ENCODE data around the gene PIPOX.

The PIPOX gene

DNA sequence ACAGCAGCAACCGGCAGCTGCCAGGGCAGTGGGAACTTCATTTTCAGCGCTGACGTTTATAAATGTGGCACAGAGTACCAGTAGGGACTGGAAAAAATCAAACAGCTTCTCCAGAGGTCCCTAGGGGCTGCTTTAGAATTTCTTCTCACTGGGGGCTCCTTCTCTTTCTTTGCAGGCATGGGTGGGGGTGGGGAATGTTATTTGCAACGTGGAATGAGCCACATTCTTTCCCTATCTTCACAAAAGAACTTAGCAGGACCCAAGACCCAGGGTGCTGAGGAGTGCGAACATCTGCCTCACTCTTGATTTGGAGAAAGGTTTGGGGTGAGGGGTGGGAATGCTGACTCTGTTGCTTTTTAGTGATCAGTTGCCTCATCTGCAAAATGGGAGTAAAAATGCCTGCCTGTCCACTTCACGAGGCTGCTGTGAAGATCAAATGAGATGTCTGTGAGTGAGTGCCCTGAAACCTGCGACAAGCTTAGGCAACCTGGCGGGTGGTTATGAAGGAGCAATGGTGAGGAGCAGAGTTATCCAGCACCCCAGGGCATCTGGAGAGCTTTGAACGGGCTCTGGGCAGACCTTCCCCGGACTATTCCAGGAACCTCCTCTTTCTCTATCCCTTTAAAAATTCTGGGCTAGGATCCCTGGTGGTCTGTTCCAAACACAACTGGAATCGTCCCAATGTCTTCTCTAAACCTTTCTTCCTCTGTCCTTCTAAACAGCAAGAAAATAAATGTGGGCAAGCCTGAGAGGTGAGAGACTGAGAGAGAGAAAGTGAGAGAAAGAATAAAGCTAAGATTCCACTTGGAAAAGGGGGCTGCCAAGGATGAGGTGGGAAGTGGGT, 10.7 kb upstream of the PIPOX start:
- TF ChIP-seq, protein P1, sequence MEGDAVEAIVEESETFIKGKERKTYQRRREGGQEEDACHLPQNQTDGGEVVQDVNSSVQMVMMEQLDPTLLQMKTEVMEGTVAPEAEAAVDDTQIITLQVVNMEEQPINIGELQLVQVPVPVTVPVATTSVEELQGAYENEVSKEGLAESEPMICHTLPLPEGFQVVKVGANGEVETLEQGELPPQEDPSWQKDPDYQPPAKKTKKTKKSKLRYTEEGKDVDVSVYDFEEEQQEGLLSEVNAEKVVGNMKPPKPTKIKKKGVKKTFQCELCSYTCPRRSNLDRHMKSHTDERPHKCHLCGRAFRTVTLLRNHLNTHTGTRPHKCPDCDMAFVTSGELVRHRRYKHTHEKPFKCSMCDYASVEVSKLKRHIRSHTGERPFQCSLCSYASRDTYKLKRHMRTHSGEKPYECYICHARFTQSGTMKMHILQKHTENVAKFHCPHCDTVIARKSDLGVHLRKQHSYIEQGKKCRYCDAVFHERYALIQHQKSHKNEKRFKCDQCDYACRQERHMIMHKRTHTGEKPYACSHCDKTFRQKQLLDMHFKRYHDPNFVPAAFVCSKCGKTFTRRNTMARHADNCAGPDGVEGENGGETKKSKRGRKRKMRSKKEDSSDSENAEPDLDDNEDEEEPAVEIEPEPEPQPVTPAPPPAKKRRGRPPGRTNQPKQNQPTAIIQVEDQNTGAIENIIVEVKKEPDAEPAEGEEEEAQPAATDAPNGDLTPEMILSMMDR (conservative IDR thresholded peaks at IDR 0.05; ENCODE audit: low read length): no peak
- H3K4me3 ChIP-seq (ENCODE audit: low read length): no peak overlapping the region
- no peak for DNase-seq (ENCODE audit: low read depth)

DNA sequence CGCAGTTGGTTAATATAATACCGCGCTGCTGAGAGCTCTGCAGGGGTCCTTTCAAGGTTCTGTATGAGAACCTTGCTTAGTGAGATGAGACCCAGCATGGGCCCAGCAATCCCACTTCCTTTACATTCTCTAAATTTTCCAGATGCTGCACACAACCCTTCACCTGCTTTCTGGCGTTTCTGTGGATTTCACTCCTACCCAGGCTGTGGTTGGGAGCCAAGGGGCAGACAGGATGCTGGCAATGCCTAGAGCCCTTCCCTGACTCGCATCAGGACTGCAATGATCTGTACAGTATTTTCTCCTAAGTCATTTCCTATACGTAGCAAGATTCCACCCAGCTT, 10.1 kb upstream of the PIPOX start:
- TF ChIP-seq, protein P1 (conservative IDR thresholded peaks at IDR 0.05; ENCODE audit: low read length): no peak
- no peak for DNase-seq (ENCODE audit: low read depth)

DNA sequence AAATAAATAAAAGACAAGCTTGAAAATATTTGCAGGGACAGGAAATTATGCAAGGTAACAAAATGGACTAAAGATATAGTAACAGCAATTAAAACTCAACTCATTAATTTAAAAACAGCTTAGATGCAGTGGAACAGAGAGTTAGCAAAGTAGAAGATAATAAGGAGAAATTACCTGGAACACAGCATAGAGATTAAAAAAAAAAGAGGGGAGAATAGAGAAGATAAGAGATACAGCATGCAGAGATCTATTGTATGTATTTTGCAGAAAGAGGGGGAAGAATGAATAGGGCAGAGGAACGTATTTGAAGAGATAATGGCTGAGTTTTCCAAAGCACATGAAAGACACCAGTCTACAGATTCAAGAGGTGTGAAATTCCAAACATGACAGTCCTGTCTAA, 8.4 kb upstream of the PIPOX start:
- TF ChIP-seq, protein P1 (conservative IDR thresholded peaks at IDR 0.05; ENCODE audit: low read length): no peak
- DNase-seq (ENCODE audit: low read depth): no peak
- H3K4me3 ChIP-seq (ENCODE audit: low read length): no peak overlapping the region

More for the DNA sequence above, 10.1 kb upstream of the PIPOX start:
- no peak overlapping the region for H3K4me3 ChIP-seq (ENCODE audit: low read length)

DNA sequence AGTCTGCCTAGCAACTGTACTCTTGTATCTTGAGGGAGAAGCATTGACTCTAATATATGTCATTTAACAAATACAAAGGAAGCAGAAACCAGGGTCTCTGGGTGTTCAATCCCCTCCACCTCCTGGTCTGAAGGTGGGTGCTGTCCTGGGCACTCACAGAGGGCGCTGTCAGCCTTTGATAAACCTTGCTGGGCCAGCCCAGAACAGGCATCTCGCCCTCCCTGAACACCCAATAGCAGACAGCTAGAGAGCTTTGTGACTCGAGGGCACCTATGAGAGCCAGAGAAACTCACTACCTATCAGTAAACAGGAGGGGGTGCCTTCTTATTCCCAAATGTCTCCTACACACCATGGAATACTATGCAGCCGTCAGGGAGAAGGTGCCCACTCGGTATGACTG, 6.4 kb upstream of the PIPOX start:
- TF ChIP-seq, protein P1 (conservative IDR thresholded peaks at IDR 0.05; ENCODE audit: low read length): no peak
- H3K4me3 ChIP-seq (ENCODE audit: low read length): no peak overlapping the region
- DNase-seq (ENCODE audit: low read depth): no peak

DNA sequence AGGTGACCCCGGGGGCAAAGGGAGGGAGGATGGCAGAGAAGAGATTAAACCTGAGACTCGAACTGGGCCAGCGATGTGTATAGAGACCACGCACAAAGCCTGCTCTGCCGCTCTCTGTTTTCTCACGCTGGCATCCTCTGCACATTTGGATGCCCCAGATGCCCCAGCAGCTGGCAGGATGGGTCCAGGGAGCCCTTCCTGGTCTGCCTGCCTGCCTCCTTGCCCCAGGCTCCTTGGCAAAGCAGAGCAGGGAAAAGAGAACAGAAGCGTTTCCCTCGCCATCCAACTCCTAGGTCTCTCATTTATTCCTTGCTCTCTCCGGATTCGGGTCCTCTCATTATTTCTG, 5.2 kb upstream of the PIPOX start:
- no peak overlapping the region for H3K4me3 ChIP-seq (ENCODE audit: low read length)
- TF ChIP-seq, protein P1 (conservative IDR thresholded peaks at IDR 0.05; ENCODE audit: low read length): no peak
- no peak for DNase-seq (ENCODE audit: low read depth)

DNA sequence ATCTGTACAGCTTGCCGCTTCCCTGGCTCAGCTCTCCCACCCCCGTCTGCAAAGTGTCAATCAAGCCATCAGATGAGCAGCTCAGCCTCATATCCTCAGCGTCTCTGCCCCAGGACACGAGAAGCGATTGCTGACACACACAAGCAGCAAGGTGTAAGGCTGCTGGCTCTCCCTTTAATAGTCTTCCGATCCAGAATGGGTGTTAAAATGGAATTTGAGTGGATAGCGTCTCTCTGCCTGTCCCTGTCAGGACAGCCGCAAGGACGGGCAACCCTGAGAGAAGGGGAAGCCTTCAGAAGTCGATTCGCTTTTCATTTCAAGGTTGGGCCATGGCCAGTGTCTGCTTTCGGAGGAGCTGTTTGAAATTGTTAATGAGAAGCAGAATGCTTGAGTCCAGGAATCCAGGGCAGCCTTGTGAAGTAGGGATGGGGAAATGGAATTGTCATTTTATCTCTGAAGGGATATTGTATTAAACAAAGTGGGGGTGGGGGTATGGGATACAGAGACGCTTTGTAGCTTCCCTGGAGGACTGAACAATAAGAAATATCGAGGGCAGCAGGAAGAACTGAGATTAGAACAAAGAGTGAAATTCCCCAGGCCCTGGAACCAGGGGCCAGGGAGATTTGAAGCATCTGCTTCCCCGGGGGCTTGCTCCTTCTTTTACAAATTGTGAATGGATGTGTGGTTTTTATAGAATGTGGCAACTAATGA, 4.7 kb upstream of the PIPOX start:
- TF ChIP-seq, protein P1 (conservative IDR thresholded peaks at IDR 0.05; ENCODE audit: low read length): no peak
- no peak overlapping the region for H3K4me3 ChIP-seq (ENCODE audit: low read length)
- no peak for DNase-seq (ENCODE audit: low read depth)

Measured in AG10803 (cell line).